GM19240 (cell line): ENCODE data around the gene MYO1H.

Experiments
- DNase-seq: peaks from one replicate; pipeline ENCODE4 v3.0.0; 2011; ENCODE audit warnings: low spot score; ENCODE audit not compliant: insufficient read length

MYO1H gene

GRCh38 chr12:109492371-109492770, 144.7 kb downstream of the MYO1H start:
- DNase-seq: no peak

GRCh38 chr12:109493090-109493489, 145.4 kb downstream of the MYO1H start:
- no peak for DNase-seq

- DNase-seq: no peak
Measured at GRCh38 chr12:109493938-109494337, 146.2 kb downstream of the MYO1H start.

- DNase-seq: no peak
Measured at GRCh38 chr12:109494348-109494881, 146.7 kb downstream of the MYO1H start.

DNA sequence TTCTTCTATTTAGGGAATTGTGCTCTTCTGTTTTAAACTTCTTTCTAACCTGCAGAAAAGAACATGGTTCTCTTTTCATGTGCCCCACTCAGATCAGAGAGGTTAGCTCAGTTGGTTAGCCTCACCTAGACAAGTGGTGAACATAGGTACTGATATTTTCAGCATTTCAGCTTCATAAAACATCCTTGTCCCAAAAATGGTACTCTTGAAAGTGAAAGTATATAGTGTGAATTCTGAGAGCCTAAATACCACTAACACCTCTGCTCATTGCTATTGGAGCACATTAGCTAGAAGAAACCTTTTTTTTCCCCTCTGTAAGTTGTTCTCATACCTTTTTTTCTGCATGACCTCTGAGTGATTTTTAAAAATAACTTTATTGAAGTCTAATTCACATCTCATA, 147.3 kb downstream of the MYO1H start:
- DNase-seq: no peak

GRCh38 chr12:109496306-109496705, 148.6 kb downstream of the MYO1H start:
- DNase-seq: no peak

GRCh38 chr12:109497675-109498074, 150.0 kb downstream of the MYO1H start:
- DNase-seq: no peak
